Nephron (organoid): ENCODE results near the gene EDN1.

Experiments used
- H3K27ac Mint-ChIP-seq, 3 experiments: 2 replicates each; pipeline ENCODE4 v1.8.0; 2020; ENCODE audit warnings: mixed read lengths in 3 of 3, mild to moderate bottlenecking in 2 of 3, moderate library complexity in 1 of 3
- H3K27me3 Mint-ChIP-seq: 2 replicates; pipeline ENCODE4 v1.8.0; 2021; ENCODE audit warnings: low read depth, mild to moderate bottlenecking, moderate library complexity, mixed read lengths
- H3K36me3 Mint-ChIP-seq: 2 replicates; pipeline ENCODE4 v1.8.0; 2020; ENCODE audit warnings: low read depth, mixed read lengths
- H3K4me1 Mint-ChIP-seq: 2 replicates; pipeline ENCODE4 v1.8.0; 2020; ENCODE audit warnings: mixed read lengths
- H3K4me3 Mint-ChIP-seq, 3 experiments: 2 replicates each; pipeline ENCODE4 v1.8.0; 2020; ENCODE audit warnings: mild to moderate bottlenecking in 3 of 3, mixed read lengths in 3 of 3, moderate library complexity in 2 of 3
- H3K9me3 Mint-ChIP-seq: 2 replicates; pipeline ENCODE4 v1.8.0; 2020; ENCODE audit warnings: mixed read lengths
- TF ChIP-seq, protein P1 (sequence below), 3 experiments: fragments of 200-600 bp; sonication (generic); IDR thresholded peaks; one replicate each; pipeline ENCODE4 v1.5.0; 2021; ENCODE audit warnings: antibody characterized with exemption in 3 of 3; ENCODE audit not compliant: unreplicated experiment in 3 of 3

Gene EDN1

DNA sequence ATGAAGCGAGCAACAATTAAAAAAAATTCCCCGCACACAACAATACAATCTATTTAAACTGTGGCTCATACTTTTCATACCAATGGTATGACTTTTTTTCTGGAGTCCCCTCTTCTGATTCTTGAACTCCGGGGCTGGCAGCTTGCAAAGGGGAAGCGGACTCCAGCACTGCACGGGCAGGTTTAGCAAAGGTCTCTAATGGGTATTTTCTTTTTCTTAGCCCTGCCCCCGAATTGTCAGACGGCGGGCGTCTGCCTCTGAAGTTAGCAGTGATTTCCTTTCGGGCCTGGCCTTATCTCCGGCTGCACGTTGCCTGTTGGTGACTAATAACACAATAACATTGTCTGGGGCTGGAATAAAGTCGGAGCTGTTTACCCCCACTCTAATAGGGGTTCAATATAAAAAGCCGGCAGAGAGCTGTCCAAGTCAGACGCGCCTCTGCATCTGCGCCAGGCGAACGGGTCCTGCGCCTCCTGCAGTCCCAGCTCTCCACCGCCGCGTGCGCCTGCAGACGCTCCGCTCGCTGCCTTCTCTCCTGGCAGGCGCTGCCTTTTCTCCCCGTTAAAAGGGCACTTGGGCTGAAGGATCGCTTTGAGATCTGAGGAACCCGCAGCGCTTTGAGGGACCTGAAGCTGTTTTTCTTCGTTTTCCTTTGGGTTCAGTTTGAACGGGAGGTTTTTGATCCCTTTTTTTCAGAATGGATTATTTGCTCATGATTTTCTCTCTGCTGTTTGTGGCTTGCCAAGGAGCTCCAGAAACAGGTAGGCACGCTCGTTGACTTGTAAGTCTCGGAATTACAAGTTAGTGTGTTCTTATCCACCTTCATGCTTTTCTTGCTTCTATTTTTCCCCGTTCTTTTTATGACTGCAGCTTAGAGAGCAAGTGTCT lies at the start of gene EDN1:
TSS of gene EDN1 (plus strand) at position 429 of the 888 bp plus-strand sequence. CDS start at position 698, 269 bp downstream.
- TF ChIP-seq, protein P1, sequence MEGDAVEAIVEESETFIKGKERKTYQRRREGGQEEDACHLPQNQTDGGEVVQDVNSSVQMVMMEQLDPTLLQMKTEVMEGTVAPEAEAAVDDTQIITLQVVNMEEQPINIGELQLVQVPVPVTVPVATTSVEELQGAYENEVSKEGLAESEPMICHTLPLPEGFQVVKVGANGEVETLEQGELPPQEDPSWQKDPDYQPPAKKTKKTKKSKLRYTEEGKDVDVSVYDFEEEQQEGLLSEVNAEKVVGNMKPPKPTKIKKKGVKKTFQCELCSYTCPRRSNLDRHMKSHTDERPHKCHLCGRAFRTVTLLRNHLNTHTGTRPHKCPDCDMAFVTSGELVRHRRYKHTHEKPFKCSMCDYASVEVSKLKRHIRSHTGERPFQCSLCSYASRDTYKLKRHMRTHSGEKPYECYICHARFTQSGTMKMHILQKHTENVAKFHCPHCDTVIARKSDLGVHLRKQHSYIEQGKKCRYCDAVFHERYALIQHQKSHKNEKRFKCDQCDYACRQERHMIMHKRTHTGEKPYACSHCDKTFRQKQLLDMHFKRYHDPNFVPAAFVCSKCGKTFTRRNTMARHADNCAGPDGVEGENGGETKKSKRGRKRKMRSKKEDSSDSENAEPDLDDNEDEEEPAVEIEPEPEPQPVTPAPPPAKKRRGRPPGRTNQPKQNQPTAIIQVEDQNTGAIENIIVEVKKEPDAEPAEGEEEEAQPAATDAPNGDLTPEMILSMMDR (IDR thresholded peaks at IDR 0.05; ENCODE audit: unreplicated experiment in 3 of 3) = peak; percentile 36 to 44 (median 38)
- no peaks in the 10 kb centered on the region for H3K36me3 Mint-ChIP-seq
- H3K27me3 Mint-ChIP-seq = peaks cover 65% of the 10 kb centered on the region
- H3K4me3 Mint-ChIP-seq = peak within 1 kb of the TSS; percentile 80 to 87 (median 84)
- peaks cover 19% of the 10 kb centered on the region for H3K4me1 Mint-ChIP-seq
- peak within 1 kb of the TSS in 2 of 3 experiments; percentile 16 to 52 for H3K27ac Mint-ChIP-seq
- H3K9me3 Mint-ChIP-seq = no peaks in the 10 kb centered on the region

DNA sequence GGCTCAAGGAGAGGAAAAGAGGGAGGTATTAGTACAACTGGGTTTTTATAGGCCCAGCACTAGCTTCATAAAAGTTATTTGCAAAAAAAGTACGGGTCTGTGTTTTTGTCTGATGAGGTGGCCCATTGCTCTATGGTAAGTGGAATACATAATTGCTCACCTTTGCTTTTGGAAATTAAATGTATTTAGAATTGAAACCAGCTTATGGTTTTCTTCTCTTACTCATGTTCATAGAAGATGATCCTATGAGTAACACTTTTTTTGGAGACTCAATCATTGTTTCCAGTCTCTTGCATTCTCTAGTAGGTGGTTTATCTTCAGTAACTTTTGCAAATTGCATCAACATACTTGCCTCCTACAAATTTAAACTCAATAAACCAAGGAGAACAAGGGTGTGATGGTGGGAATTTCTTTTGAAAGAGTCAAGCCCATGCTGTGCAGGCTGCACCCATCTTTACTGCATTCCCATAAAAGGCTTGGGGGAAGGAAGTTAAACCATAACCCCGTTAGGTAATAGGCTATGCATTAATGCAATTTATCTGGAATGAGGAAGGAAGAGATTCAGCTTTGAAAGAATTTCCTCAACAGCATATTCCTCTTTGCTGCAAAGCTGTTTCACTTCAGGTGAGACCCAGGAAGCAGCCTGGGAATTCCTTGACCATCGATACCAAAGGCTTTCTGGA lies 48.5 kb upstream of the EDN1 start:
- H3K4me3 Mint-ChIP-seq = no peak overlapping the region
- H3K27ac Mint-ChIP-seq = no peak overlapping the region
- no peaks in the 10 kb centered on the region for H3K9me3 Mint-ChIP-seq
- H3K27me3 Mint-ChIP-seq = no peaks in the 10 kb centered on the region
- no peaks in the 10 kb centered on the region for H3K36me3 Mint-ChIP-seq
- peaks cover 7% of the 10 kb centered on the region for H3K4me1 Mint-ChIP-seq
- TF ChIP-seq, protein P1 (IDR thresholded peaks at IDR 0.05; ENCODE audit: unreplicated experiment in 3 of 3) = no peak

DNA sequence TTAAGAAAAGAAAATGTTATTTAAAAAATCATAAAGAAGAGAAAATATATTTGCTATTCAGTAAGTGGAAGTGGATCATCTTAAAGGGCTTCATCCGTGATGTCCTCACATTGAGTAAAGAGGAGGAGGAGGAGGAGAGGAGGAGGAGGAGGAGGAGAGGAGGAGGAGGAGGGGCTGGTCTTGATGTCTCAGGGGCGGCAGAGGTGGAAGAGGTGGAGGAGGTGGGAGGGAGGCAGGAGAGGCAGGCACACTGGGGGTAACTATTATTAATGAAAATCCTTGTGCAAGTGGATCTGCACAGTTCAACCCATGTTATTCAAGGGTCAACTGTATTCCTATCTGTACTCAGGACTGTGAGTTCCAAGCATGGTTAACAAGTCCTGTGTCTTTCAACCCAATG lies 47.0 kb upstream of the EDN1 start:
- TF ChIP-seq, protein P1 (IDR thresholded peaks at IDR 0.05; ENCODE audit: unreplicated experiment in 3 of 3) = no peak
- Mint-ChIP-seq H3K9me3 (no peaks in the 10 kb centered on the region), H3K27me3 (no peaks in the 10 kb centered on the region), H3K36me3 (no peaks in the 10 kb centered on the region), H3K4me3 (no peak overlapping the region), H3K4me1 (peaks cover 8% of the 10 kb centered on the region), H3K27ac (no peak overlapping the region)

DNA sequence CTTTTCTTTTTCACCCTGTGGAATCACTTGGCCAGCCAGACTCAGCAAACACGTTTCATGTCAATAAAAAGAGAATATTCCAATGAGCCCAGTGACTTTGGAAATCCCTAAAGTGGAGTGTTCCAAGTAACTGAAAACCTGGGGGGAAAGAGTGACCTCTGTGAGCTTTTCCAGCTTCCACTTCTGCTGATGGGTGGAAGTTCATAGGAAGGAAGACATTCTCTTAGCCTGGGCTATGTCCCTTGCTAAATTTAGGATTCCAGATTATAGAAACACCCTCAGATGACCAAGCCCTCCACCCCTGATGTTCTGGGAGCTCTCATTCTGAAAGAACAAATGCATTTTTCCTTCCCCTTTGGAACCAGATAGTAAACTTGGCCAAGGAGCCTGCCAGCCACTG lies 44.8 kb upstream of the EDN1 start:
- H3K27ac Mint-ChIP-seq = no peak overlapping the region
- no peaks in the 10 kb centered on the region for H3K36me3 Mint-ChIP-seq

DNA sequence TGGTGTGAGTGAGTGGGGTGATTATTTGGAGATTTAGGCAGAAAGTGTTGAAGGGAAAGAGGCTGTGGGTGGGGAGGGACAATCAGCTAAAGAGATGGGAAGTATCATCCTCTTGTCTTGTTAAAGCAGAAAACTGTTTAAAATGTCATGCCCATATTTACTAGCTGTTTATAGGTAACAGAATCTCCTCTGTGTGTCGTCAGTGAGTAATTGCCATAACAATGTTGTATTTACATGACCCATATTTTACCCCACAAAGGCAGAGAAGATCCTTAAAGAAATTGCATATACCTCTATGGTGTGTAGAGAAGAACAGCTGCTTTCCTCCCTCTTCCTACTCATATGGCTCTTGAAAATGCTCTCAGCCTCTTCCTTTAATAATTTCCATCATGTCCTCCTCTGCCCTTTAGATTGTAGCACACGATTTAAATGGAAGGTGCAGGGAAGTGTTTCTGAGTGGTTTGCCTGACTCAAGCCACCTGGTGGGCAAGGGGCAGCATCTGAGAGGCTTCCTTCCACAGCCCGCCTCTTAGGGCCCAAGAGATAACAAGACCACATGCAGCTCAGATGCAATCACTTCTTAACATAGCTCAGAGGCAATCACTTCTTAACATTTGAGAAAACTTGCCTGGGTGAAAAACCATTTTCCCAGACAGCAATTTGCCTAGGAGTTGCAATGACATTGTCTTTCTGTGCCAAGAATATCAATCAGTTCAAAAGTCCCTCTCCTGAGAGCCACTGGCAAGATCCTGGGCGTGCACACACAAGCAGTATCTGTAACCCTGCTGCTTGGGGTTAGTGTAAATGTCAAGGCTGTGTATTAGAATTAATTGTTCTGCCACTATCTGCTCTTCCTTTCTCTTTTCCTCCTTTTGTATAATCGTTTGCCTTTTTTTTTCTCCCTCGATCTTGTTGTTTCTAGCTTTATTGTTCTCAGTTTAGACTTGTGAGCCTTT lies 44.1 kb upstream of the EDN1 start:
- no peaks in the 10 kb centered on the region for H3K36me3 Mint-ChIP-seq
- peaks cover 8% of the 10 kb centered on the region for H3K4me1 Mint-ChIP-seq
- H3K4me3 Mint-ChIP-seq = no peak overlapping the region
- no peak overlapping the region for H3K27ac Mint-ChIP-seq
- TF ChIP-seq, protein P1 (IDR thresholded peaks at IDR 0.05; ENCODE audit: unreplicated experiment in 3 of 3) = no peak
- no peaks in the 10 kb centered on the region for H3K9me3 Mint-ChIP-seq
- no peaks in the 10 kb centered on the region for H3K27me3 Mint-ChIP-seq

More for the DNA sequence above, 44.8 kb upstream of the EDN1 start:
- Mint-ChIP-seq H3K4me1 (peaks cover 8% of the 10 kb centered on the region), H3K9me3 (no peaks in the 10 kb centered on the region), H3K27me3 (no peaks in the 10 kb centered on the region), H3K4me3 (no peak overlapping the region)
- TF ChIP-seq, protein P1 (IDR thresholded peaks at IDR 0.05; ENCODE audit: unreplicated experiment in 3 of 3) = no peak
